HCT116 (cell line): ENCODE results near the gene HPGDS.
"Not testable (repeated sequence)": the region's sequence is repeated elsewhere in the genome, so short reads cannot be mapped to it uniquely, and the experiment has no call there.

Source experiments
- ELF1 ChIP-seq: IDR thresholded peaks from 2 replicates; pipeline ENCODE4 v1.6.1; 2012; ENCODE audit warnings: low read depth, borderline replicate concordance
- EZH2 ChIP-seq: fragments of 200-600 bp; sonication (generic); IDR thresholded peaks from 2 replicates; pipeline ENCODE4 v1.6.1; 2017; ENCODE audit warnings: antibody characterized with exemption, mixed run types
- EZH2phosphoT487 ChIP-seq: fragments of 200-600 bp; IDR thresholded peaks from 2 replicates; pipeline ENCODE4 v1.6.1; 2018; ENCODE audit warnings: antibody characterized with exemption, borderline replicate concordance
- JUND ChIP-seq: IDR thresholded peaks from 2 replicates; pipeline ENCODE4 v1.6.1; 2012
- POLR2A ChIP-seq: IDR thresholded peaks from 2 replicates; pipeline ENCODE4 v1.7.0; 2011; ENCODE audit warnings: borderline replicate concordance; ENCODE audit not compliant: insufficient read depth, insufficient read length; ENCODE audit errors: extremely low read depth
- POLR2AphosphoS5 ChIP-seq: IDR thresholded peaks from 2 replicates; pipeline ENCODE4 v1.6.1; 2011; ENCODE audit warnings: mild to moderate bottlenecking, low read depth, low read length, moderate library complexity
- RAD21 ChIP-seq: IDR thresholded peaks from 2 replicates; pipeline ENCODE4 v1.6.1; 2012; ENCODE audit warnings: low read depth, mild to moderate bottlenecking
- SIN3A ChIP-seq: IDR thresholded peaks from 2 replicates; pipeline ENCODE4 v1.6.1; 2012; ENCODE audit warnings: low read depth
- SP1 ChIP-seq: IDR thresholded peaks from 2 replicates; pipeline ENCODE4 v1.6.1; 2012; ENCODE audit warnings: low read depth
- SRF ChIP-seq: IDR thresholded peaks from 2 replicates; pipeline ENCODE4 v1.6.1; 2012; ENCODE audit warnings: low read depth
- TCF7L2 ChIP-seq: IDR thresholded peaks from 2 replicates; pipeline ENCODE4 v1.7.0; 2011; ENCODE audit warnings: borderline replicate concordance, inconsistent platforms; ENCODE audit not compliant: insufficient read depth, insufficient read length; ENCODE audit errors: extremely low read depth
- TF ChIP-seq, protein P1 (sequence below), 3 experiments: fragments of 200-600 bp in 1 of 3; sonication (generic) in 1 of 3; IDR thresholded peaks in 2 of 3; conservative IDR thresholded peaks in 1 of 3; 2 replicates each; pipeline ENCODE4 v1.5.1; 2012 to 2017; ENCODE audit warnings: low read depth in 2 of 3, low read length in 2 of 3, antibody characterized with exemption in 1 of 3, borderline replicate concordance in 1 of 3, control low read depth in 1 of 3, mild to moderate bottlenecking in 1 of 3, mixed read lengths in 1 of 3, mixed run types in 1 of 3, moderate library complexity in 1 of 3; ENCODE audit not compliant: insufficient read depth in 1 of 3
- TF ChIP-seq, protein P2 (sequence below): IDR thresholded peaks from 2 replicates; pipeline ENCODE4 v1.6.1; 2012

GRCh38 chr4:94293981-94294380 is 48.7 kb downstream of the HPGDS start:
- TF ChIP-seq, protein P1, sequence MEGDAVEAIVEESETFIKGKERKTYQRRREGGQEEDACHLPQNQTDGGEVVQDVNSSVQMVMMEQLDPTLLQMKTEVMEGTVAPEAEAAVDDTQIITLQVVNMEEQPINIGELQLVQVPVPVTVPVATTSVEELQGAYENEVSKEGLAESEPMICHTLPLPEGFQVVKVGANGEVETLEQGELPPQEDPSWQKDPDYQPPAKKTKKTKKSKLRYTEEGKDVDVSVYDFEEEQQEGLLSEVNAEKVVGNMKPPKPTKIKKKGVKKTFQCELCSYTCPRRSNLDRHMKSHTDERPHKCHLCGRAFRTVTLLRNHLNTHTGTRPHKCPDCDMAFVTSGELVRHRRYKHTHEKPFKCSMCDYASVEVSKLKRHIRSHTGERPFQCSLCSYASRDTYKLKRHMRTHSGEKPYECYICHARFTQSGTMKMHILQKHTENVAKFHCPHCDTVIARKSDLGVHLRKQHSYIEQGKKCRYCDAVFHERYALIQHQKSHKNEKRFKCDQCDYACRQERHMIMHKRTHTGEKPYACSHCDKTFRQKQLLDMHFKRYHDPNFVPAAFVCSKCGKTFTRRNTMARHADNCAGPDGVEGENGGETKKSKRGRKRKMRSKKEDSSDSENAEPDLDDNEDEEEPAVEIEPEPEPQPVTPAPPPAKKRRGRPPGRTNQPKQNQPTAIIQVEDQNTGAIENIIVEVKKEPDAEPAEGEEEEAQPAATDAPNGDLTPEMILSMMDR (IDR thresholded peaks at IDR 0.05 in 2 of 3, conservative IDR thresholded peaks at IDR 0.05 in 1 of 3; ENCODE audit: borderline replicate concordance in 1 of 3, insufficient read depth in 1 of 3, low read depth in 2 of 3, low read length in 2 of 3) = not testable (repeated sequence)
- not testable (repeated sequence) for TF ChIP-seq EZH2, SP1, RAD21, SIN3A, POLR2A, EZH2phosphoT487, JUND, POLR2AphosphoS5, SRF, ELF1, TCF7L2
- TF ChIP-seq, protein P2, sequence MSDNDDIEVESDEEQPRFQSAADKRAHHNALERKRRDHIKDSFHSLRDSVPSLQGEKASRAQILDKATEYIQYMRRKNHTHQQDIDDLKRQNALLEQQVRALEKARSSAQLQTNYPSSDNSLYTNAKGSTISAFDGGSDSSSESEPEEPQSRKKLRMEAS = not testable (repeated sequence)
